GM21576 (cell line): ENCODE data around the gene ELOVL4.

Experiments used
- ATAC-seq: cut with Tn5 transposase; IDR thresholded peaks from one replicate; pipeline ENCODE4 v1.9.1; 2021; ENCODE audit warnings: mild to moderate bottlenecking, moderate library complexity; ENCODE audit not compliant: unreplicated experiment

Gene ELOVL4

GRCh38 chr6:79913369-79913768, 34.0 kb downstream of the ELOVL4 start:
- ATAC-seq, result no peak

- ATAC-seq, result no peak
Observed at GRCh38 chr6:79911992-79912391, 35.4 kb downstream of the ELOVL4 start.

- no peak for ATAC-seq
Observed at GRCh38 chr6:79909517-79909916, 37.8 kb downstream of the ELOVL4 start.

GRCh38 chr6:79902046-79902445, 45.3 kb downstream of the ELOVL4 start:
- ATAC-seq, result no peak

- no peak for ATAC-seq
Observed at GRCh38 chr6:79898076-79898475, 49.3 kb downstream of the ELOVL4 start.

- ATAC-seq, result no peak
Observed at GRCh38 chr6:79896075-79896449, 51.3 kb downstream of the ELOVL4 start.

- ATAC-seq, result no peak
Observed at GRCh38 chr6:79895382-79896074, 51.8 kb downstream of the ELOVL4 start.

GRCh38 chr6:79894939-79895338, 52.4 kb downstream of the ELOVL4 start:
- no peak for ATAC-seq

GRCh38 chr6:79888587-79888986, 58.8 kb downstream of the ELOVL4 start:
- ATAC-seq, result no peak

- ATAC-seq, result no peak
Observed at GRCh38 chr6:79878142-79878748, 69.1 kb downstream of the ELOVL4 start.

GRCh38 chr6:79874531-79875134, 72.7 kb downstream of the ELOVL4 start:
- ATAC-seq, result no peak

GRCh38 chr6:79872986-79873385, 74.4 kb downstream of the ELOVL4 start:
- no peak for ATAC-seq

GRCh38 chr6:79872303-79872702, 75.0 kb downstream of the ELOVL4 start:
- no peak for ATAC-seq

GRCh38 chr6:79869600-79870084, 77.7 kb downstream of the ELOVL4 start:
- ATAC-seq, result peak; percentile 100

- no peak for ATAC-seq
Observed at GRCh38 chr6:79869184-79869583, 78.2 kb downstream of the ELOVL4 start.

GRCh38 chr6:79868098-79868722, 79.1 kb downstream of the ELOVL4 start:
- peak; percentile 29 for ATAC-seq
